ENCODE data around the gene OTX1.

DNA sequence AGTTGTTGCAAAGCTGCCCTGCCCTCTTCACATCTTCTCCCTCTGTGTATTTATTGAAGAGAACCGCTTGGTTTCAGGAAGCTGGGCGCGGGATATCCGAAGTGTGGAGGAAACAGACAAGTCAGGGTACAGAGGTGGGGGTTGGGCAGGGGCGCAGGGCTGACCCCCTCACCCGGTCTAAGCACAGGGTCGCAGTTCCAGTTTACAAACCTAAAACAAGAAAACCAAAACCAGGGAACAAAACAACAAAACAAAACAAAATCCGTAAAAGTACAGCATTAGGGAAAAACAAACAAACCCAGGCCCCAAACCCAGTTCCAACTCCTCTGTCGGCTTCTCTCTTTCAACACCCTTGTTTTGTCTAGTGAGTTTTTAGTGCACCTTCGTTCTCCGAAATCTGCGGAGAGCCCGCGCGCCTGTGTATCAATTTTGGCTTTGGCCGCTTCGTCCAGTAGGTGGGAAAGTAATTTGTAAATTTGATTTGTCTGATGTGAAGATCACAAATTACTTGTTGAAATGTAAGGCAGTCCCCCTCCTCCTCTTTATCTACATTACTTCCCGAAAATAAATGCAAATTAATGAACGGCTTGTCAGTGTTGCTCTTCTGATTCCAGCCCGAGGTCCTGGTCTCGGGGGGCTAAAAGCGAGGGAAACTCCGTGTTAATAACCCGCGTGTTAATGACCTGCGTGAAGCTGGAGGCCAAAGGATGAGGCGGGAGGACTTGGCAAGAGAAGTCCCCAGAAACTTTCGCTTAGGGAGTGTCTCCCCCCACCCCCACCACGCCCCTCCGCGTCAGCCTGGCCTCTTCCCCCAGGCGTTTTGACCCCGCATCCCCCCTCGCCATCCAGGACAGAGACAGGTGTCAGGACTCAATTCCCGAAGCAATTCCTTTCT is 6.9 kb downstream of the OTX1 start:
- TF ChIP-seq CTCF (IDR thresholded peaks at IDR 0.05) (no peak), POLR2AphosphoS5 (IDR thresholded peaks at IDR 0.05; ENCODE audit: insufficient read depth in 1 of 2, low read depth in 1 of 2) (no peak)
